ENCODE data around the gene CORIN.

- TF ChIP-seq CTCF (IDR thresholded peaks at IDR 0.05) = no peak
- no peak for TF ChIP-seq POLR2AphosphoS5 (IDR thresholded peaks at IDR 0.05)
- TF ChIP-seq EP300 (IDR thresholded peaks at IDR 0.05) = no peak
Observed at GRCh38 chr4:47824840-47825239, 13.0 kb downstream of the CORIN start.

Data from stomach (tissue), 4 donors.